BLaER1 (cell line): ENCODE data around the gene CPTP.

ENCODE experiments used
- H3K27ac ChIP-seq: shearing (Covaris generic); formaldehyde crosslinking; 2 replicates; pipeline ENCODE4 v1.8.1; 2022
- H3K27me3 ChIP-seq: shearing (Covaris generic); formaldehyde crosslinking; 2 replicates; pipeline ENCODE4 v1.8.1; 2022
- H3K36me3 ChIP-seq: shearing (Covaris generic); formaldehyde crosslinking; 2 replicates; pipeline ENCODE4 v1.8.1; 2022
- H3K4me1 ChIP-seq: shearing (Covaris generic); formaldehyde crosslinking; 2 replicates; pipeline ENCODE4 v1.8.1; 2022
- H3K4me2 ChIP-seq: shearing (Covaris generic); formaldehyde crosslinking; 2 replicates; pipeline ENCODE4 v1.8.1; 2022
- H3K4me3 ChIP-seq: shearing (Covaris generic); formaldehyde crosslinking; 2 replicates; pipeline ENCODE4 v1.8.1; 2022
- H3K9ac ChIP-seq: shearing (Covaris generic); formaldehyde crosslinking; 2 replicates; pipeline ENCODE4 v1.8.1; 2022
- H3K9me3 ChIP-seq: shearing (Covaris generic); formaldehyde crosslinking; 2 replicates; pipeline ENCODE4 v1.8.1; 2022
- H4K20me1 ChIP-seq: shearing (Covaris generic); formaldehyde crosslinking; 2 replicates; pipeline ENCODE4 v1.8.1; 2022
- Cebpa-rat ChIP-seq: shearing (Covaris generic); IDR thresholded peaks from 2 replicates; pipeline ENCODE4 v1.8.1; 2022

The CPTP gene

DNA sequence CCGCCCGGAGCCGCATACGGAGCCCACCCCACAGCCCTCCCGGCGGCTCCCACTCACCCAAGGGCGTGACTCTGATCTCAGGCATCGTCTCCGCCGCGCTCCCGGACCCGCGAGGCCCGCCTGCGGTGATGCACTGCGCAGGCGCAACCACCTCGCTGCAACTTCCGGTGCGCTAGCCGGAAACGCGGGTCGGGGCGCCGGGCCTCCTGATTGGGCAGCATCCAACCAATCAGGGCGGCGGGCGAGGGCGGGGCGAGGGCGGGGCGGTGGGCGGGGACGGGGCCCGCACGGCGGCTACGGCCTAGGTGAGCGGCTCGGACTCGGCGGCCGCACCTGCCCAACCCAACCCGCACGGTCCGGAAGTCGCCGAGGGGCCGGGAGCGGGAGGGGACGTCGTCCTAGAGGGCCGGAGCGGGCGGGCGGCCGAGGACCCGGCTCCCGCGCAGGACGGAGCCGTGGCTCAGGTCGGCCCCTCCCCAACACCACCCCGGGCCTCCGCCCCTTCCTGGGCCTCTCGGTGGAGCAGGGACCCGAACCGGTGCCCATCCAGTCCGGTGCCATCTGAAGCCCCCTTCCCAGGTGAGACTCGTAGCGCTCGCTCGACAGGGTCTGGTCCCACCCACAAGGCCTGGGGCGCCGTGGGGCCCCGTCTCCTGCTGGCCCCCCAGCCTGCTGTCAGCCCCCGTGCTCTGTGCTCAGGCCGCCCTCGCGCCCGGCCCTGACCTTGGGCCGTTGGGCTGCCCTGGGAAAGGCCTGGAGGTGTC lies at the start of gene CPTP, which contains the start of gene INTS11:
Gene CPTP (plus strand): TSS at position 279 of the 764 bp plus-strand sequence. CDS start 2,109 bp downstream, outside the sequence.
Gene INTS11 (minus strand): TSS at position 137 of the 764 bp plus-strand sequence. CDS start 52 bp downstream, at position 85.
- H3K9me3 ChIP-seq: no peaks in the 10 kb centered on the region
- no peaks in the 10 kb centered on the region for H3K27me3 ChIP-seq
- H4K20me1 ChIP-seq: peaks cover 81% of the 10 kb centered on the region

DNA sequence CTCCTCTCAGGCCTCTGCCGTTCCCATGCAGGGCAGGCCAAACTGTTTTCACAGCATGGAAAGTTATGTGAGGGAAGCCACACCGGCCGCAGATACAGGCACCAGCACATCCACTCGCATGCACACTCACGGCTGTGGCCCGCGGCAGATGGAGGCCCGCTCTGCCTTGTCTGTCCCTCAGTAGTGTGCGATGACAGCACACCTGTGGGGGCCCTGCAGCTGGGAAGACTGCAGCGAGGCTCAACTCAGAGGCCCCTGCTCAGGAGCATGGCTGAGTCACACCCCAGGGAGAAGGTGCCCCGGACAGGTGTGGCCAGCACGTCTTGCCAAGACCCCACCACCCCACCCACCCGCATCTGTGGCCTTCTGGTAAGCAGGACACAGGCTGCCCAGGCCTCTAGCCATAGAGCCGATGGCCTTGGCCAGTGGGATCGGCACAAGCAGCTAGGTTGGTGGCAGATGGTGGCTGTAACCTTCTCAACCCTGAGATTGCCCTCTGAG lies 49.6 kb upstream of the CPTP start:
- peak overlapping the region; percentile 83 for H3K9ac ChIP-seq
- H4K20me1 ChIP-seq: peaks cover 35% of the 10 kb centered on the region
- peak overlapping the region; percentile 100 for H3K4me3 ChIP-seq
- no peak for TF ChIP-seq Cebpa-rat
- H3K4me2 ChIP-seq: peak overlapping the region; percentile 96
- no peaks in the 10 kb centered on the region for H3K27me3 ChIP-seq
- peaks cover 23% of the 10 kb centered on the region for H3K36me3 ChIP-seq
- peak overlapping the region; percentile 83 for H3K27ac ChIP-seq
- no peaks in the 10 kb centered on the region for H3K9me3 ChIP-seq
- peaks cover 43% of the 10 kb centered on the region for H3K4me1 ChIP-seq

More for the DNA sequence above, at the start of gene CPTP, which contains the start of gene INTS11:
- peak within 1 kb of the TSS; percentile 99 for H3K4me3 ChIP-seq
- peak within 1 kb of the TSS; percentile 97 for H3K4me2 ChIP-seq
- H3K9ac ChIP-seq: peak within 1 kb of the TSS; percentile 97
- peak within 1 kb of the TSS; percentile 93 for H3K27ac ChIP-seq
- H3K36me3 ChIP-seq: peaks cover 57% of the 10 kb centered on the region
- peaks cover 39% of the 10 kb centered on the region for H3K4me1 ChIP-seq
- TF ChIP-seq Cebpa-rat: no peak

DNA sequence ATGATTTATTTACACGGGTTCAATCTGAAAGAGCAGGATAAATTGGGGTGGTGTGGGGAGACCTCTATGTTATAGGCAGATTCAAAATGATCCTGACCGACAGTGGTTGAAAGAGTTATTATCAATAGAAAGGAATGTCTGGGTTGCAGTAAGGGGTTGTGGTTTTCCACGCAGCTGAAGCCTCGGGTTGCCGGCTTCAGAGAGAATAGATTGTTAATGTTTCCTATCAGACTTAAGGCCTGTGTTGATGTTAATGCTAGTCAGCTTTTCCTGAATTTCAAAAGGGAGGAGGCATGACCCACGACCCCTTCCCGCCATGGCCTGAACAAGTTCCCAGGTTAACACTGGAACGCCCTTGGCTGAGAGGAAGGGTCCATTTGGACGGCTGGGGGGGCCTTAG lies 48.8 kb upstream of the CPTP start:
- Histone ChIP-seq H4K20me1 (peaks cover 26% of the 10 kb centered on the region), H3K9me3 (no peaks in the 10 kb centered on the region), H3K9ac (no peak overlapping the region), H3K4me3 (no peak overlapping the region), H3K27ac (no peak overlapping the region), H3K27me3 (no peaks in the 10 kb centered on the region), H3K4me1 (peaks cover 35% of the 10 kb centered on the region), H3K36me3 (peaks cover 15% of the 10 kb centered on the region), H3K4me2 (no peak overlapping the region)
- TF ChIP-seq Cebpa-rat: no peak

DNA sequence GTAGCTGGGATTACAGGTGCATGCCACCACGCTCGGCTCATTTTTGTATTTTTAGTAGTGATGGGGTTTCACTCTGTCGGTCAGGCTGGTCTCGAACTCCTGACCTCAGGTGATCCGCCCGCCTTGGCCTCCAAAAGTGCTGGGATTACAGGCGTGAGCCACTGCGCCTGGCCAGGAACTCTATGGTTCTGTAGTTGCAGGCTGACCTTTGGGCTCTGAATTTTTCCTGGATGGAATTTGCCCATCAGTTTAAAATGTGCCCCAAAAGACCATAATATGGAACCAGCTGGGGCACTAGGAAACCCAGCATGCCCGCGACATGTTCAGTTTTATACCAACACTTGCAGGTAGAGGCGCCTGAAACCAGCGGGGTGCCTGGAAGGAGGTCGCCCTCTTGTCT lies 46.0 kb upstream of the CPTP start:
- no peaks in the 10 kb centered on the region for H3K36me3 ChIP-seq
- H3K4me3 ChIP-seq: no peak overlapping the region
- TF ChIP-seq Cebpa-rat: no peak
- H3K9ac ChIP-seq: no peak overlapping the region
- H3K9me3 ChIP-seq: no peaks in the 10 kb centered on the region
- no peaks in the 10 kb centered on the region for H4K20me1 ChIP-seq
- no peak overlapping the region for H3K4me2 ChIP-seq
- H3K27me3 ChIP-seq: no peaks in the 10 kb centered on the region
- peaks cover 17% of the 10 kb centered on the region for H3K4me1 ChIP-seq
- no peak overlapping the region for H3K27ac ChIP-seq

DNA sequence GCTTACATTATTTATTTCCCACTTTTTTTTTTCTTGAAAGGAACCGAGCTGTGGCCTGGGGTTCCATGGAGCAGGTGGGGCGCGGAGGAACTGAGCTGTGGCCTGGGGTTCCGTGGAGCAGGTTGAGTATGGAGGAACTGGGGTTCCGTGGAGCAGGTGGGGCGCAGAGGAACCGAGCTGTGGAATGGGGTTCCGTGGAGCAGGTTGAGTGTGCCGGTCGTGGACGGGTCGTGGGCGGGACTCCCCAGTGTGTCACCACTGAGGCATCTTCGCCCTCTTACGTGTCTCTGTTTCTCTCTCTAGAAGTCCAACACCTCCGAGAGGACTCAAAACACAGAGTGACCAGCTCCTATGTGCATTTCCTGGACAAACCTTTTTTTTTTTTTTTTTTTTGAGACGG lies 45.6 kb upstream of the CPTP start:
- Histone ChIP-seq H3K4me1 (peaks cover 19% of the 10 kb centered on the region), H3K36me3 (no peaks in the 10 kb centered on the region), H3K27me3 (no peaks in the 10 kb centered on the region), H3K9ac (no peak overlapping the region), H3K4me3 (no peak overlapping the region), H3K4me2 (no peak overlapping the region), H3K9me3 (no peaks in the 10 kb centered on the region), H4K20me1 (no peaks in the 10 kb centered on the region), H3K27ac (no peak overlapping the region)
- no peak for TF ChIP-seq Cebpa-rat

DNA sequence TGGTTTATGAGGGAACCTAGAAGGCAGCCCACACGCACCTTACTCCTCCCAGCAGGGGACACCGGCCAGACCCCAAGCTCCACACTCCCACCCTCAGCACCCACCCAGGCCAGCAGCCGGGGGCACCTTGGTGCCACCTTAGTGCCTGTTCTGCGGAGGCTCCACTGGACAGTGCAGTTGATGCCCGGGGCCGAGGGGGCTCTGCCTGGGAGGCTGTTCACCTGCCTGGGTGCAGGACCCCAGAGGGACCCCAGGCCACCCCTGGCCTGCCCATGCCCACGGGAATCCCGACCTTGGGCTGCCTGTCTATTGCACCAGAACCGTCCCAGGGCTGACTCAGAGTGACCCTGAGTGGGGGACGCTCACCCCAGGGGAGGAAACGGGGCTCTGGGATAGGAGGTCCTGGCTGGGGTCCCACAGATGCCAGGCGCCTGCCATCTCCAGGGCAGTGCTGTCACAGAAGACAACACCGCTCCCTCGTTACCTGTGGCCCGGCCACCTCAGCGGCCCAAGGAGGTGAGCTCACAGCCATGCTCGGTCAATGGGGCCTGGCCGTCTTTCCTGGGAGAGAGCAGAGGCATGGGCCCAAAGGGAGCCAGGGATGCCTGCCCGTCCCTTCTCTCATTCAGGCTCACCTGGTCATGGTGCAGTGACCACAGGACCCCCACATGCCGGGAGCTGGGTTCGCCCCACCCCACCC lies 43.7 kb upstream of the CPTP start:
- H3K4me3 ChIP-seq: no peak overlapping the region
- H4K20me1 ChIP-seq: no peaks in the 10 kb centered on the region
- H3K9me3 ChIP-seq: no peaks in the 10 kb centered on the region
- no peak for TF ChIP-seq Cebpa-rat
- H3K27ac ChIP-seq: no peak overlapping the region
- H3K4me1 ChIP-seq: peaks cover 14% of the 10 kb centered on the region
- no peaks in the 10 kb centered on the region for H3K27me3 ChIP-seq
- no peak overlapping the region for H3K9ac ChIP-seq
- no peak overlapping the region for H3K4me2 ChIP-seq
- no peaks in the 10 kb centered on the region for H3K36me3 ChIP-seq

DNA sequence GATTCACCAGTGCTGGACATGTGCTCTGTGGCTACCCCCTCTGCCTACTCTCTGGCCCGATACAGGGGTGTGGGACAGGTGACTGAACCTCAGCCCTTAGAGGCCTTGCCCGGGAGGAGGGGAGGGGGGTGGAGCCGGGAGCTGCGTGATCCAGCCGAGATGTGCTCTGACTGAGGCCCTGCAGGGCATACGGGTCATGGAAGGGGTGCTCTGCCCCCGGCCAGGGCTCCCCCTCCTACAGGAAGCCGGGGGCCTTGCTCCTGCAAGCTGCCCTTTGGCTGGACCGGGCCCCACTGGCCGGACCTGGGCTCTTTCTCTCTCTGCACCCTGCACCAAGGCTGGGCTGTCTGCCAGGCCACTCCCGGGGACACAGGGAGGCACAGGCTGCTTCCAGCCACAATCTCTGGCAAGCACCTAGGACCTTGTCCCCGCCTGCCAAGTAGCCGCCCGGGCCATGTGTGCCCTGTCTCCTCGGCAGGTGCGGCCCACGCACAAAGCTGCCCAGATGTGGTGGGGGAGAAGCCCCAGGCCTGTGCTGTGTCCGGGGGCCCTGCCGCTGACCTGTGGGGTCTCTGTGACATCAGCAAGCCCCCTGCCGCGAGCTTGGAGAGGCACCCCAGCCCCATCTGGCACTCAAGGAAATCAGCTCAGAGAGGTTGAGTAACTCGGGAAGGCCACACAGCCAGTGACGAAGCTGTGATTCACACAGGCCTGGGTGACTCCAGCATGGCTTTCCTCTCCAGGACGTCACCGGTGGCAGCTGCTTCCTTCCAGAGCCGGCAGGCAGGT lies 42.9 kb upstream of the CPTP start:
- H3K27me3 ChIP-seq: no peaks in the 10 kb centered on the region
- no peak for TF ChIP-seq Cebpa-rat
- peaks cover 14% of the 10 kb centered on the region for H3K4me1 ChIP-seq
- no peaks in the 10 kb centered on the region for H3K36me3 ChIP-seq
- no peak overlapping the region for H3K4me2 ChIP-seq
- no peak overlapping the region for H3K27ac ChIP-seq
- no peak overlapping the region for H3K4me3 ChIP-seq
- H3K9me3 ChIP-seq: no peaks in the 10 kb centered on the region
- no peaks in the 10 kb centered on the region for H4K20me1 ChIP-seq
- no peak overlapping the region for H3K9ac ChIP-seq

DNA sequence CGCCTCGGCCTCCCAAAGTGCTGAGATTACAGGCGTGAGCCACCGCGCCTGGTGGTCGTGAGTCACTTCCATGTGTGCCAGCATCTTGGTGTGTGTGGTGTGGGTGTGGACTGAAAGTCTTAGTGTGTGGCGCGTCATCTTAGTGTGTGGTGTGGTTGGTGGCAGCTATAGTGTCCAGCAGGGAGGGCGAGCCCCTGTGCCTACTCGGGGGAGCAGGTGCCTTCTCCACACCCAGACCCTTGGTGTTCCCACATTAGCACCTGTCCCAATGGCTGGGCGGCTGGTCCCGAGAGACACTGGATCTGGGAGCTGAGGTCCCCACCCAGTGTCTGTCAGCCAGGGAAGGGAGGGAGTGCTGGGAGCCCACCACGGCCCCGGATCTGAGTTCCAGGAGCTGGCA lies 41.6 kb upstream of the CPTP start:
- H3K4me1 ChIP-seq: peaks cover 14% of the 10 kb centered on the region
- no peak overlapping the region for H3K4me2 ChIP-seq
- H3K27me3 ChIP-seq: no peaks in the 10 kb centered on the region
- H3K4me3 ChIP-seq: no peak overlapping the region
- no peaks in the 10 kb centered on the region for H3K9me3 ChIP-seq
- no peaks in the 10 kb centered on the region for H3K36me3 ChIP-seq
- no peak for TF ChIP-seq Cebpa-rat
- H3K27ac ChIP-seq: no peak overlapping the region
- no peak overlapping the region for H3K9ac ChIP-seq
- no peaks in the 10 kb centered on the region for H4K20me1 ChIP-seq

DNA sequence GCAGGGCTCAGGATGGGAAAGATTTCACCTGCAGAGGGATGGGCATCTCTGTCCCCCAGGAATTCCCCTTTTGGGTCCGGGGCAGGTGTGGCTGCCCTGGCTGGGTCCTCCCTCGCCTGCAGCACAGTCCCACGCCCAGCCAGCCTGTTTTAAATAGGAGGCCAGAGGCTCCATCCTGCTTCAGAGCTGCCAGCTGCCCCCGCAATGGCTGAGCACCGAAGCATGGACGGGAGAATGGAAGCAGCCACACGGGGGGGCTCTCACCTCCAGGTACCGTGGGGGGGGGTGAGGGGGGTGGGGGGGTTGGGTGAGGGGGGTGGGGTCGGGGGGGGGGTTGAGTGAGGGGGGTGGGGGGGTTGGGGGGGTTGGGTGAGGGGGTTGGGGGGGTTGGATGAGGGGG lies 40.8 kb upstream of the CPTP start:
- no peak overlapping the region for H3K9ac ChIP-seq
- H3K4me2 ChIP-seq: no peak overlapping the region
- H3K9me3 ChIP-seq: no peaks in the 10 kb centered on the region
- H4K20me1 ChIP-seq: no peaks in the 10 kb centered on the region
- no peak overlapping the region for H3K27ac ChIP-seq
- no peak overlapping the region for H3K4me3 ChIP-seq
- H3K27me3 ChIP-seq: no peaks in the 10 kb centered on the region
- H3K36me3 ChIP-seq: no peaks in the 10 kb centered on the region
- TF ChIP-seq Cebpa-rat: no peak
- peaks cover 14% of the 10 kb centered on the region for H3K4me1 ChIP-seq
